GM21528 (cell line): ENCODE results near the gene CABYR.
A peak's percentile ranks its signal among the peaks of the same experiment; 100 is the strongest.

Experiments used
- ATAC-seq: cut with Tn5 transposase; IDR thresholded peaks from one replicate; pipeline ENCODE4 v1.9.1; 2021; ENCODE audit warnings: mild to moderate bottlenecking, moderate library complexity; ENCODE audit not compliant: unreplicated experiment, low FRiP score

CABYR gene

GRCh38 chr18:24138789-24139616 lies at the start of gene CABYR:
Gene CABYR, plus strand, starts transcription at chr18:24139062. Its CDS starts 4,053 bp downstream, at chr18:24143115.
- ATAC-seq, result peak; percentile 90

GRCh38 chr18:24089076-24089475 lies 49.8 kb upstream of the CABYR start:
- no peak for ATAC-seq

GRCh38 chr18:24089515-24090337 lies 49.1 kb upstream of the CABYR start:
- no peak for ATAC-seq

GRCh38 chr18:24090876-24091275 lies 48.0 kb upstream of the CABYR start:
- no peak for ATAC-seq

GRCh38 chr18:24094561-24094960 lies 44.3 kb upstream of the CABYR start:
- no peak for ATAC-seq

GRCh38 chr18:24095976-24096375 lies 42.9 kb upstream of the CABYR start:
- ATAC-seq, result no peak

- ATAC-seq, result no peak
Measured at GRCh38 chr18:24103320-24104021, 35.4 kb upstream of the CABYR start.

GRCh38 chr18:24104486-24104885 lies 34.4 kb upstream of the CABYR start:
- no peak for ATAC-seq

- no peak for ATAC-seq
Measured at GRCh38 chr18:24108641-24109040, 30.2 kb upstream of the CABYR start.

- ATAC-seq, result no peak
Measured at GRCh38 chr18:24111936-24112335, 26.9 kb upstream of the CABYR start.

GRCh38 chr18:24112464-24112863 lies 26.4 kb upstream of the CABYR start:
- no peak for ATAC-seq

GRCh38 chr18:24112874-24113615 lies 25.8 kb upstream of the CABYR start:
- ATAC-seq, result no peak

- ATAC-seq, result no peak
Measured at GRCh38 chr18:24114924-24115549, 23.8 kb upstream of the CABYR start.

- no peak for ATAC-seq
Measured at GRCh38 chr18:24115628-24116027, 23.2 kb upstream of the CABYR start.

GRCh38 chr18:24118750-24119577 lies 19.9 kb upstream of the CABYR start:
- no peak for ATAC-seq

- no peak for ATAC-seq
Measured at GRCh38 chr18:24120676-24121075, 18.2 kb upstream of the CABYR start.

GRCh38 chr18:24121625-24122024 lies 17.2 kb upstream of the CABYR start:
- ATAC-seq, result no peak

GRCh38 chr18:24126155-24126961 lies 12.5 kb upstream of the CABYR start:
- no peak for ATAC-seq
